ENCODE measurements around the gene CFAP299.
"Not testable (repeated sequence)": the region's sequence is repeated elsewhere in the genome, so short reads cannot be mapped to it uniquely, and the experiment has no call there.

CFAP299 gene

DNA sequence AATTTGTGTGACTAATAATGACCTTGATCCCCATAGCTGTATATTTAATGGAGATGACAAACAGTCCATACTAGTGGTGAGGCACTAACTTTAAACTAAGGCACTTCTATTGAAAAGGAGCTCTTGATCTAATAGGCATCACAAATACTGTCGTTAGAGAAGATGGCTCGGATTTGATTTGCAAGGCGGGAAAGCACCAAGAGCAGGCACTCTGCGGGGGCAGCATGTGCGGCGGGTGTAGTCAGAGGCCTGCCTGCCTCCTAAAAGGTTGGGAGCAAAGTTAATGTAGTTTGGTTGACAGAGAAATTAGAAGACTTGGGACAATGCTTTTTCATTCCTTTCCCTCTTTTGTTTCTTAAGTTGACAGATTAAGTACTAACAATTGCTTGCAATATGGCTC, 278.8 kb downstream of the CFAP299 start:
- DNase-seq, result no peak

DNA sequence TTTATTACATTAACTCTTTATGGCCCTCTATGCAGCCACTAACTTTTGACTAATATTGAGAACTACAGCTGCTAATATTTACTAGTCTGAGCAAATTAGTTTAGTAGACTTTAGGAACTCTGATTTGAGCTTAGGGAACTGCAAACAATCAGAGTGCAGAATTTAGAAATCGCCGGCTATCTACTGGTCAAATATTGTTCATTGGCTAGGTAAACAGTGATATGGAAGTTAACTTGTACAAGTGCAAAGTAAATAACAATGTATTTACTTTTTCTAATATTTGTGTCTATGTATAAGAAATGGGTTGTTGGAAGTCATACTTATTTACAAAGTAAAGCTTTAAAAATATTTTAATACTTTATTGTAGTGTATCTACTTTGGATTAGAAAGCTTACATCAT, 279.6 kb downstream of the CFAP299 start:
- no peak for DNase-seq

DNA sequence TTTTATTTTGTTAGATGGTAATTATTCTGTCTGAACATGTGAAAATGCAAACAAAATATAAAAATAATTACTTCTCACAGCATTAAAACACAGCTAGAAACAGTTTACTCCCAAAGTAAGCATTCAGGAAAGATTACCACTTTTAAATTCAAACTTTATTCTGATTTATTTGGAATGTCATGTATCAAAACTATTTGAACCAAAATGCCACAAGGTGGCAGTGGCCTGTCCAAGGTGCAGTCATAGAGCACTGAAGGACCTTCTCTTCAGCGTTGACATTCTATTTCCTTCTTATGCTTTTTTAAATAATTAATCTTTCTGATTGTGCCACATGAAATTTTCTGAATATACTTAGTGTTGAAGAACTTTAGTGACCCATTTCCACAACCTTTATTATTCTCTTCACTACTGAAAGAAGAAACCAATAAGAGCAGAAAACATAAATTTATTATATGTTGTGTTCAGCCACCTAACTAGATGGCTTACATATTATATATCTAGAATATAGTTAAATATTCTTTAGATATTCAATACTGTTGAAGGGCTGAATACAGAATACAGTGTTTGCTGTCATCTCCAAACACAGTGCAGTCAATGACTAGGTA, 283.6 kb downstream of the CFAP299 start:
- no peak for DNase-seq

DNA sequence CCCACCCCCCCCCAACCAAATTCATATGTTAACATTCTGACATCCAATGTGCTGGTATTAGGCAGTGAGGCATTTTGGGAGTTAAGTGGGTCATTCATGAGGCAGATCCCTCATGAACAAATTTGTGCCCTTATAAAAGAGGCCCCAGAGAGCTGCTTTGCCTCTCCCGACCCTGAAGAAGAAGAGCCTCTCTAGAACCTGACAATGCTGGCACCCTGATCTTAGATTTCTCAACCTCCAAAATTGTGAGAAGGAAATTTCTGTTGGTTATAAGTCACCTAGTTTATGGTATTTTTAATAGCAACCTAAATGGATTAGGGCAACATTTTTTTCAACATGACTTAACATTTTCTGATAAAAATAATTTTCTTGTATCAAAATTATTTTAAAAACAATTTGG, 296.3 kb downstream of the CFAP299 start:
- DNase-seq, result no peak

DNA sequence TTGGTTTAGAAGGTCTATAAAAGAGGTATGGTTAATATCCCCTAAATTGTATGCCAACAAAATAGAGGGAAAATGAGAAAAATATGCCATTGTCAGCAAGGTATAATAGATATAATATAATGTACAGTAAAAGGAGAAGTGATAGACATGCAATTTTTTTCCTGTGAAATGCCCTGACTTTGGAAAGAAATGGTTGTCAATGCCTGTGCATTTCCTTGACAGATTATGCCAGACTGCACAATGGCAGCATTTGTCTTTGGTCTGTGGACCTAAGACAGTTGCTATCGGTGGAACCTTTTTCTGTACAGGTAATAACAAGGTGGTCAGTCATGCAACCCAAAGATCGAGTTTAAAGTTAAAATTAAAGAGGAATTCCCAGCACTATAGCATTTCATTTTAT, 301.7 kb downstream of the CFAP299 start:
- no peak for DNase-seq

DNA sequence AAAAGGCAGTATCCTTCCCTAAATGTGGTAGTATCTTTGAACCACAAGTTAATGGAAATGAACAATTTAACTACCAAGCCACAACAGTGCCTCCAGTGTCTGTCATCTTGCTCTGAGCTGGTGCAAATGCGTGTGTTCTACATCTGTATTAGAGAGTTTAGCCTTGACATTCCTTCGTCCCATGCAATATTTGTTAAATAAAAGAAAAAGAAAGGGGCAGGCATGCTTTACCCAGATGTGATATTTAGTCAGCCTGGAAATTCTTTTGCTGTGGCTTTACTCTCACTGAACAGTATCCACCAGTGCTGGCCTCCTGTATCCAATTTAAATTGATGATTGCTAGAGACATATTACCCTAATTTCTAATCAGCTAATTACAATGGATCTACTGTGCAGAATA, 310.5 kb downstream of the CFAP299 start:
- DNase-seq, result no peak

DNA sequence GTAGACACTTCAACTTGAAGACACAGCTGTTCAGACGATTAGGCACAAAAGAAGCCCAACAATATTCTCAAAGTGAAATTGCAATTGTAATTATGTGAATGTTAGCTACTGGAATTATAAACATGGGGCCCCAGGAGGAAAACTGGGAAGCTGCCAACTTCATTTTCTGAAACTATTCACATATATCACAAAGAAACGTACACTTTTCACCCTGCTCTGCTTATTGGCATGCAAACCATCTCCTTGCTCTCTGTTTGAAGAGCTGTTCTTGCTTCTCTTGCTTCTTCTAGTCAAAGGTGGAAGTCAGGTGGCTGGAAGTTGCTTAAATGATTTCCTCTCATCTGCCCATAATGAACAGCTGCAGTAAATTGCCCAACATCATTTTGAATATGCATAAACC, 320.1 kb downstream of the CFAP299 start:
- no peak for DNase-seq

DNA sequence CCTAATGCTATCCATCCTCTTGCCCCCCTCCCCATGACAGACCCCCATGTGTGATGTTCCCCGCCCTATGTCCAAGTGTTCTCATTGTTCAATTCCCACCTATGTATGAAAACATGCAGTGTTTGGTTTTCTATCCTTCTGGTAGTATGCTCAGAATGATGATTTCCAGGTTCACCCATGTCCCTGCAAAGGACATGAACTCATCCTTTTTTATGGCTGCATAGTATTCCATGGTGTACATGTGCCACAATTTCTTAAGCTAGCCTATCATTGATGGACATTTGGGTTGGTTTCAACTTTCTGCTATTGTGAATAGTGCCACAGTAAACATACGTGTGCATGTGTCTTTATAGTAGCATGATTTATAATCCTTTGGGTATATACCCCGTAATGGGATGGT, 334.6 kb downstream of the CFAP299 start:
- DNase-seq, result not testable (repeated sequence)

DNA sequence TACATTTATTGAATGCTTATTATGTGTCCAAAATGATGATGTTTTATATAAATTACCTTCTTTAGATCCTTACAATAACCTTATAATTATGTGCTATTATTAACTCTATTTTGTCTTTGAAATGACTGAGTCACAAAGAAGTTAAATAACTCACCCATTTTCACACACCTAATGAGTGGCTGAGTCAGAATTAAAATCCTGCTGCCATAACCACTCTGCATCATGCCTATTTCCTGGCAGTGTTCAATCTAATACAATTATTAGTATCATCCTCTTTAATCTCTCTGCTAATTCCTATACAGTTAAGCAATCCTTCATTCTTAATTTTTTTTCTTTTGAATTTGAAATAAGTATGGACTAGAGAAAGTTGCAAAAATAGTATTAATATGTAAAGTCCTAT, 342.9 kb downstream of the CFAP299 start:
- no peak for DNase-seq

DNA sequence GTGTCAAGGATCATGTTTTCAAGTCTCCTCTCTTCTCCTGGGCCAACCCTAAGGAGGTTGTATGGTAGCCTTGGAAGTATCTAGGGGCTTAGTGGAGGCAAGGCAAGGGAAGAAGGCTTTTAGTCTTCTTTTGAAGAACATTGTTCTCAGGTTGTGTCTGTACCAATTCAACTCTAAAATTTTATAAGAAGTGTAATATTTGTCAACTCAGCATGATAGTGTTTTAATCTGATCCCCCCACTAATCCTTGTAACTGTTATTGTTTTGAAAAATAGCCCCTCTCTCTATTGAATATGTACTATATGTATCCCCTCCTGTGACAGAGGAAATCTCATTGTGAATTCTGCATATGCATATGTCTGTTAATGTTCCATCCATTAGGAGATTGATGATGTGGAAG, 345.4 kb downstream of the CFAP299 start:
- DNase-seq, result no peak

DNA sequence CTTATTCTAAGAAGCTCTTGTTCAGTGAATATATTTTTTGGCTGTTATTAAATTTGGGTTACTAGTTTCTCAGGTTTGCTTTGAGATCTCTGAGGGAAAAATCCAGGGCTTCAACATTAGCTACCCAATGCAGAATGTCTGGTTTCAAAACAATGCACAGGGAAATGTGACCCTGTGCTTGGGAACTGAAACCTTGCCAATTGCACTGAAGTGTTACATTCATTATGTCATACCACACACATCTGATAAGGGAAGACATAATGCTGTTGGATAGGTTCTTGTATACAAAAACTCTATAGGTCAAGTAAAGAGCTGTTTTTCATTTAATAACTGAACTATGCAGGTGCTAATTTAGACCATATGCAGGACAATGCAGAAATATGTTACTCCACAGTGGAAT, 349.7 kb downstream of the CFAP299 start:
- no peak for DNase-seq

DNA sequence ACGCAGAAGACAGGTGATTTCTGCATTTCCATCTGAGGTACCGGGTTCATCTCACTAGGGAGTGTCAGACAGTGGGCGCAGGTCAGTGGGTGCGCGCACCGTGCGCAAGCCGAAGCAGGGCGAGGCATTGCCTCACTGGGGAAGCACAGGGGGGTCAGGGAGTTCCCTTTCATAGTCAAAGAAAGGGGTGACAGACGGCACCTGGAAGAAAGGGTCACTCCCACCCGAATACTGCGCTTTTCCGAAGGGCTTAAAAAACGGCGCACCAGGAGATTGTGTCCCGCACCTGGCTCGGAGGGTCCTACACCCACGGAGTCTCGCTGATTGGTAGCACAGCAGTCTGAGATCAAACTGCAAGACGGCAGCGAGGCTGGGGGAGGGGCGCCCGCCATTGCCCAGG, 352.2 kb downstream of the CFAP299 start:
- DNase-seq, result not testable (repeated sequence)

DNA sequence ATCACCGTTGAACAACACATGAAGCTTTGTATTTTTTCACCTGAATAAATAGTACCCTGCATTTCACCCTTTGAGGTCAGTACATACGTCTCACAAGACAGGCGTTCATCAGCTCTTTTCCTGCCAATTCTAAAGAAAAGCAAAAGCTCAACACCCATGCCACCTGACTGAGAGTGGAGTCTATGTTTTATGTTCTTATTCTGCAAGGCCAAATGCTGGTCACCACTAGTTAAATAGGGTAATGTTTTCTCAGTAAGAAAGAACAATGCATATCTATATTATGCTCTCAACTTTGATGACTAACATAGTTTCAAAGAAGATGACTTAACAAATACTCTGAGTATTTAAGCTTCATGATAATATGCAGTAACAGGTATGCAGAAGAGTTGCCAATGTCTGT, 358.6 kb downstream of the CFAP299 start:
- no peak for DNase-seq

DNA sequence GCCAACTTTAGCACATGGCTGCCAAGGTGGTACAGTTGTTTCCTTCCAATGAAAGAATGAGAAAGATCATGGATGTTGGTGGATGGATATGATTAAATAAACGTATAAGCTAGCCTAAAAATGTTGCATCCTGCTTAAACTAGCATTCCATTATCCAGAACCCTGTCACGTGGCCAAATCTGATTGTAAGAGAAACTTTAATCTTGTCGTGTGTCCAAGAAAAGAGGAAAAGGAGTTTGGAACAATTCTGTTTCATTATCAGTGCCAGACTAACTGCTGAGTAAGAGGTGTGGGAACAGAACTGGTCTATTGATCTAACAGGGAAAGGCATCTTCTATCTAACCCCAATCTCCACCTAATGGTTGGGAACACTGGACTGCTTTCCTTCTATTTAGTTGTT, 369.8 kb downstream of the CFAP299 start:
- no peak for DNase-seq

DNA sequence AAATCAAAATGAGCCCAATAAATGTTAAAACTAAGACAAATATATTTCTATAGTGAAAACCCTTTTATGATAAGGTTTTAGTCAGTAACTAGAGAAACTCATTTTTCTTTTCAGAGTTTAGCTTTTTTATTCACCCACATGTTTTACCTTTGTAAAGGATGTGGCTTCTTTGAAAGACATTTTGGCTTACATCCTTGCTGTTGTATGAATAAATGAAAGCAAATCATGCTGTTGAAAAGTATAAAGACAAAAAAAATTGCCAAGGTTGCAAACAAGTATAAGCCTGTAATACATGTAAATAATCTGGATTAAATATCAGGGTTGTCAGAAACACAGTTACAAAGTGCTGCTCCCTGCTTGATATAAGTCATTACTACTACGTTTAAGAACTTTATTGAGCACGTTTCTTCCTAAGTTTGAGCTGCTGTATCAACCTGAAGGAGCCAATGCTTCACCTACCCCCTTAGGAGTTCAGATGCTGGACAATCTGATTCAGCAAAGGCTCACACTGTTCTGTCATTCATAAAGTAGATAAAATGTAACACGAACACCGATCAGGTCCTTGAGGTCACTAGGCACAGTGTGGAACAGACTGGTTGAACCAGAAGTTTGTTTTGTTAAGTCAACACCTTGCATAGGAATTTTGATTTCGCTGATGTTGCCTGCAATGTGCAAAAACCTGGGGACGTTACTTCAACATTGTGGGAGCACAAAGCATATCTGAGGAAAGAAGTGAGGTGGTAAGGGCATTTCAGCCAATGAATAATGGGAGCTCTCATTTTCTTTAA, 373.7 kb downstream of the CFAP299 start:
- DNase-seq, result no peak

DNA sequence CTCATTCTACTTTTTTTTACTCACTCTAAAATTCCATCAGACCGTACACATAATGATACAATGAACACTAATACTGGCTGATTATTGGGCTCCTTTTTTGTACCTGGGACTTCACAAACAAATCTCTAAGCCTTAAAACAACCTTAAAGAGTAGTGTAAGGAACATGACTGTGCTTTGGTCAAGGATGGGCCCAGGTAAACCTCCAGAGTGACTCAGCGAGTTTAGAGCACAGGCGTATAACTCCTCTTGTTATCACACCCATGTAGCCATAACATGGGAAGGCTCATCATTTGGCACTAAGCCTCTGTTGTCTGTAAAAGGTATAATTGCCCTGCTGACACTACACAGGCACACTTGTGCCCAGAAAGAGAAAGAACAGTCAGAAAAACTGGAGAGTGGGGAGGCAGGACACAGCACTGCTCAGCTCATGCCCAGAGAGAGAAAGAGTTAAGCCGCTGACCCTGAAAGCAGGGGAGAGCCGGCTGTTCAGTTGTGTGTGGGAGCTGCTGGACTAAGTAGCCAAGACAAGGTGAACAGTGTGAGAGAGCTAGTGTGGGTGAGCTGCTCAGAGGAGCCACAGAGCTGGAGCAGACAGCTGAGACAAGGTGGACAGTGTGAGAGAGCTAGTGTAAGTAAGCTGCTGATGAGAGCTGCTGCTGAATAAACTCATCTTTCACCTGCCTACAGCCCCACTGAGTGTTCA, 375.4 kb downstream of the CFAP299 start:
- no peak for DNase-seq

DNA sequence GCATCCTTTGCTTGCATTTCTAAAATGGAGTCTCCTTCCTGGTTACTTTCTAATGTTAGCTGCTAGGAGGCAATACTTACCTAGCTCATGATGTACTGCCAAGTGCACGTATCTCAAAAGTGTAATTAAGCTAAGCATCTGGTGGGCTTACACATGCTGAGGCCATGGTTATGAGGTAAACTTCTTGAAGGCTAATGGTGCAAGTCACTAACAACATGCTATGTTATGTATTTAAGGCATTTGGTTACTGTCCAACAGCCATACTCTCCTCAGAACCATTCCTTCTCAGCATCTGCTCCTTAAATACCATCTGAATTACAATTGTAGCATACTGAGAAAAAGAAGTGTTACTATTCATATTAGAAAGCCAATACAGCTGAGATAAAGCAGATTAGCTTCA, 376.4 kb downstream of the CFAP299 start:
- no peak for DNase-seq

DNA sequence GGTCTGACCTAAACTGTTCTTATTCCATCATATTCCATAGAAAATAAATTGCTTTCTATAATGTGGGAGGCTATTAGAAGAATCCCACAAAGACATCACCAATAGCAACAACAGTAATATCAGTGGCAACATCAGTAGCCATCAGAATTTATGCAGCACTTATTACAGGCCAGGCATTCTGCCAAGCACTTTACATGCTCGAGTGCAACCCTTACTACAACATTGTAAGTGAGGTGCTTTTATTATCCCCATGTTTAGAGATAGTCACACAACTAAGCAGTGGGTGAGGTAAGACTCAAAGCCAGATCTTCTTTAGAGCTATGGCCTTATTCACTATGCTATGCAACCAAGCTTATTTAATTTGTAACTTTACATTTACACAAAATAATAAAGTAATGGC, 377.9 kb downstream of the CFAP299 start:
- DNase-seq, result no peak

DNA sequence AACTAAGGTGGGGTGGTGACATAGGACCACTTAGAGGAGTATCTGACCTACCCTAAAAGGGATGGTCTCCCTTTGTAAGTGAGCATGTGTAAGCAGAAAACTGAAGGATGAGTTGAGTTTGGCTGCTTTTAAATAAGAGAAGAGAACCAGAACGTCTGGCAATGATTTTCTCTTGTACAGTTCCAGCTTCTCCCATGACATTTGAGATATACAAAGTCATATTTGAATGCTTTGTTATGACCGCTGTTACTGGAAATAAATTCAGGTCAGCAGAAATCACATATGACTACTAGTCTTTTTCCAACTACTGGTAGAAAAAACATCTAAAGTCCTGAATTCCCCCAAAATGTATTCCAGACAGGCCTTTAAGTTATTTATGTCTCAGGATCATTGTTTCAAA, 381.7 kb downstream of the CFAP299 start:
- DNase-seq, result no peak

DNA sequence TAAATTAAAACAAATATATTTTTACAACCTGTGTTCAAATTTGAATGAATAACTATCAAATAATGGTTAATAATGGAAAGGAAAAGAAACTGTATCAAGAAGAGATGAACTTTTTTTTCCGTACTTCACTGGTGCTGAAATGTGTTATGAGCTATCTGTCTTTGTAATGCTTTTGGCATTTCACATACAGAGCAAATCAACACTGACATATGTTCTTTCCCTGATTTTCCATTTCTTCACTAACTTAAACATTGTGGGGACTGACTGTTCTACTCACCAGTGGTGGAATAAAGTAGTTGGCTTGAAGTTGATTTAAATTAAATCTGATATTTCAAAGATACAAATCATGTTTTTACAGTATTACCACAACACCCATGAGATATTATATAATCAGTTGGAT, 390.9 kb downstream of the CFAP299 start:
- no peak for DNase-seq

DNA sequence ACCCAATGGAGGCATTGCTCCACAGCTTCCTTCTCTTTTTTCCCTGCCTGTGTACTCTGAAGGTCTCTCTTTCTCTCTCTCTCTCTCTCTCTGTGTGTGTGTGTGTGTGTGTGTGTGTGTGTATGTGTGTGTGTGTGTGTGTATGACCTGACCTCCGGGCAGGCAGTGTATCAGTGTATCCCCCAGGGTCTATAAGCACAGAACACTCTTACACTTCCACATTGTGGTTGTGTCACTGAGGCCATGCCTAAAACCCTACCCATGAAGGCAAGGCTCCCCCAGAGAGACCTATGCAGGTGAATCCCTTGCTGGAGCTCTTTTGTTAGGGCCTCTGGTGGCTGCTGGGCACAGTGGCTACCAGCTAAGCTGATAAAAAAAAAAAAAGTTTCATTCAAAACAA, 394.6 kb downstream of the CFAP299 start:
- DNase-seq, result no peak

DNA sequence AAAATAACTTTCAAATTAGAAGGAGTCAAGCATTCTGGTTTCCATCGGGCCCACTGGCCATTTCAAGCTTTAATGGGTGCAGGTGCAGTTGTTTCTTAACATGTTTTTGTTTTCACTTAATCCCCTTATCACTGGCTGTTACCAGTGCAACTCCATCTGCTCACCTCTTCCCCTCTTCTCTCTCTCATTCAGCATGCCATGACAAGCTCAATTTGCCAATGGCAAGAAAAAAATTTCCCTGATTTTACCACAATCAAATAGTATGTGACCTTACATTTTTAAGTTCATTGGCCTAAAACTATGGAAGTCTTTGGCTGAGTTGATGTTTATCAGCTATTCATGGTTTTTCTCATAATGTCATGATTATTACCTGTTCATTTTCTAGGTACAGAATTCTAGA, 395.9 kb downstream of the CFAP299 start:
- DNase-seq, result no peak

DNA sequence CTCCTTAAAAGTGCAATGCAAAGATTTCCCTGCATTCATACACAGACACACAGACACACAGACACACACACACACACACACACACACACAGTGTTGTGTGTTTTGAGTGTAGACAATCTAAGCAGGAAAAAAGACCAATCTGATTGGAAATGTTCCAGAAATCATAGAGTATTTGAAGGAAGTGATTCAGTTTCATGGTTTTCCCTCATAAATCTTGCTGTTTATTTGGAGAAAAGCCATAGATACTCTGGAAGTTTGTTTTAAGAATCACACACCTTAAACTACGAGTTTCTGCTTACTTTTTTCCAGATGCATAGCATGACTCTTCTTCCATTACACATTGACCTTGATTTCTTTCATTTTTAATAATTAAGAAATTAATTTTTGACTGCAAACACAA, 396.5 kb downstream of the CFAP299 start:
- DNase-seq, result no peak

DNA sequence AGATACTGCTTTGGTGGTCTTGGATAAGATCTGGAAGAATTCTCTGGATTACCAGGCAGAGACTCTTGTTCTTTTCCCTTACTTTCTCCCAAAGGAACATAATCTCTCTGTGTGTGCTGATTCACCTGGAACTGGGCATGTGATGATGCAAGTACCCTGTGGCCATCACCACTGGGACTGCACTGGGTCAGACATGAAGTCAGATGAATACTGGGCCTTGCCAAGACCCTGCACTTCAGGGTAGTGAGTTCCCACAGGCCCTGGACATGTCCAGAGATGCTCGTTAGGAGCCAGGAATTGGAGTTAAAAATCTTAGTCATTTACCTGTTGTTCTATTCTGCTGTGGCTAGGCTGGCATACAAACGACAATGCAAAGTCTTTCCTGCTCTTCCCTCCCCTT, 404.8 kb downstream of the CFAP299 start:
- no peak for DNase-seq

All from CD4-positive, alpha-beta T cell treated with Interleukin-1 beta for 1 hour (primary cell).